SJSA1 (cell line): ENCODE measurements around the gene HNRNPAB. TPM values are rescaled to one million over a fixed set of nuclear protein-coding genes. Genes with fewer than 3 reads are reported as not detected.
A peak's percentile ranks its signal among the peaks of the same experiment; 100 is the strongest.
"Not testable (repeated sequence)": the region's sequence is repeated elsewhere in the genome, so short reads cannot be mapped to it uniquely, and the experiment has no call there.

Experiments
- DNase-seq, 2 experiments: peaks; one replicate each; pipeline ENCODE4 v3.0.0-alpha.2; 2015 to 2020; ENCODE audit warnings: low spot score in 2 of 2, low read depth in 1 of 2
- H3K27ac ChIP-seq: fragments of 250-450 bp; sonication (Bioruptor Pico); 2 replicates; pipeline ENCODE4 v1.5.1; 2020; ENCODE audit warnings: mild to moderate bottlenecking, moderate library complexity
- H3K27me3 ChIP-seq: fragments of 250-450 bp; sonication (Bioruptor Pico); replicated peaks from 2 replicates; pipeline ENCODE4 v1.5.1; 2020; ENCODE audit warnings: mild to moderate bottlenecking, moderate library complexity
- H3K36me3 ChIP-seq: fragments of 250-450 bp; sonication (Bioruptor Pico); 2 replicates; pipeline ENCODE4 v1.5.1; 2020; ENCODE audit warnings: mild to moderate bottlenecking
- H3K4me1 ChIP-seq: fragments of 250-450 bp; sonication (Bioruptor Pico); replicated peaks from 2 replicates; pipeline ENCODE4 v1.6.1; 2021; ENCODE audit warnings: mild to moderate bottlenecking
- H3K4me3 ChIP-seq: fragments of 250-450 bp; sonication (Bioruptor Pico); 2 replicates; pipeline ENCODE4 v1.5.1; 2020; ENCODE audit warnings: mild to moderate bottlenecking
- H3K9me3 ChIP-seq: fragments of 250-450 bp; sonication (Bioruptor Pico); replicated peaks from 2 replicates; pipeline ENCODE4 v1.5.1; 2020; ENCODE audit warnings: mild to moderate bottlenecking
- total RNA-seq: library from RNA; depleted of rRNA; stranded (reverse); fragments of >200 nt; shearing (Covaris generic); gene quantifications from 2 replicates; pipeline ENCODE4 v1.2.3, GENCODE V29; 2014

HNRNPAB gene
- total RNA-seq, 1 experiment from 2014 or later: 181 TPM

DNA sequence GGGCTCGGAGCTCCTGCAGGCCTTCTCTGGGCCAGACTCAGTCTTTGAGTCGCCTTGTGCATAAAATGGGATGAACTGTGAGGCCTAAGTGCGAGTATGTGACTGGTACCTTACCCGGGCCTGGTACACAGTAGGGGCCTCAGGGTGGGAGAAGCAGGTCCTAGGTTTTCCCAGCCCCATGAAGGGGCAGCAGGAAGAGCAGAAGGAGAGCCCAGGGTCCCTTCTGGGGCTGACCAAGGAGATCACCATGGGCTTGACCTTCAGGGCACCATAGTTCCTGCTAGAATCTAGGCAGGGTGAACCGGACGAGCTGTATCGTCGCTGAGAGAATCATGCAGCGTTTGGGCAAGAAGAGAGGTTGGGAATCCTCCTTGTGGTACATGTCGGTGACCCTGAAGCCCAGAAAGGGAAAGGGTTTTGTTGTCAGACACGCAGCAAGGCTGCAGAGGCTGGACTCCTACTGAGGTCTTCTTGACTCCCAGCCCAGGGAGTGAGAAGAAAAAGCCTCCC lies 28.6 kb downstream of the HNRNPAB start:
- peak overlapping the region; percentile 81 for H3K4me3 ChIP-seq
- peak overlapping the region; percentile 90 for H3K27ac ChIP-seq
- DNase-seq: no peak
- peaks cover 20% of the 10 kb centered on the region for H3K4me1 ChIP-seq
- no peaks in the 10 kb centered on the region for H3K9me3 ChIP-seq
- H3K27me3 ChIP-seq: no peaks in the 10 kb centered on the region
- peaks cover 45% of the 10 kb centered on the region for H3K36me3 ChIP-seq

DNA sequence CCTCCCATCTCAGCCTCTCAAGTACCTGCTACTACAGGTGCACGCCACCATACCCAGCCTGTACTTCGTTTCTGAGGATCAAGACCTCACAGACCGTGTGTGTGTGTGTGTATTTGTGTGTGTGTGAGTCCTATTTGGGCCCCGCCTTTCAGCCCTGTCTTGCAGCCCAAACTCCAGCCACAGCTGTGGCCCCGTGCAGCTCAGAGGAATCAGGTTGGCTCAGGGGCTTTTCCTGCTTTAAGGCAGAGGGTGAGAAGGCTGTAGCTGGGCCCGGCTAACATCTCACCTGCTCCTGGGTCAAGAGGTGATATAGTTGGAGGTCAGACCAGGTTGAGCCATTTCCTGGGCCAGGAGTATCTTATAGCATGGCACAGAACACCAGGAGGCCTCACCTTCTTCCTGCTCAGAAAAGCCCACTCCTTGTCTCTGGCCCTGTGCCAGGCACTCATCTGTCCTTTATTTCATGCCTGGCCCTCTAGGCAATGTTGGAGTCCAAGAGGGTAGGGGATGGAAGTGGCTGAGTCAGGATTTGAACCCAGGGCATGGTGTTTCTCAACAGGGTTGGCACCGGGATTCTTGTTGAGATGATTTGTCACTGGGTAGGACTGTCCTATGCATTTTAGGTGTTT lies 29.9 kb downstream of the HNRNPAB start:
- Histone ChIP-seq H3K36me3 (peaks cover 33% of the 10 kb centered on the region), H3K4me1 (peaks cover 20% of the 10 kb centered on the region), H3K27ac (no peak overlapping the region), H3K27me3 (no peaks in the 10 kb centered on the region), H3K4me3 (no peak overlapping the region), H3K9me3 (no peaks in the 10 kb centered on the region)
- no peak for DNase-seq

DNA sequence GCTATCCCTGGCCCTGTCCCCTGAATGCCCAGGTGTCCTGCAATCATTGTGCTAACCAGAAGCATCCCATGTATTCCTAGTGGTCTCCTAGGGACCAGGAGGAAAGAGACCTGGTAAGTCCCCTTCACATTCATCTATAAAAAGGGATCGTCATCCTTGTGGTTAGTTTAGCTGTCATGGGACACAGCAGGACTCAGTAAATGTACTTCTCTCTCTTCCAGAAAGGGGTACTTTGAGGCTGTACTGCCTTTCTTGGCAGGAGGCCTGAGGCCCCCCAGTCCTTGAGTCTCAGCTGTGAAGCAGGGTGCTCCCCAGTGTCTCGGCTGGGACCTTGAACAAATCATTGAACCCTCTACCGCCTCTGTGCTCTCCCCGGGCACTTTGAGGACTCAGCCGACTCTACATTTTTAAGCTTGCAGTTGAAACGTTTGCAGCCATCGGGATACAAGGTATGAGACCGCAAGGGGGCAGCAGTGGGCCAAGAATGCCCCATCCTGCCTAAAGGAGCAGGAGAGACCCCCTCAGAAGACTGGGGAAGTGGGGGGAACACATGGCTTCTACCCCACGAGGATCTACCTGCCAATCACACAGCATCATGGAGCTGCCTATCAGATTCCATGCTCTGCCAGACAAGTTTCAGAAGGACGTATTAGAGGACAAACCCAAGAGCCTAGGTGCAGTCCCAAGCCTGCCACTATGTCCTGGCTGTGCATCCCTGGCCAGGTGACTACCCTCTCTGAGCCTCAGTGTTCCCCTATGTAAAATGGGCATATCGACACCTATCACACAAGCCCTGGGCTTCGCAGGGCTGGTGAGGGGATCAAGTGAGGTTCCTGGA lies 30.6 kb downstream of the HNRNPAB start:
- no peaks in the 10 kb centered on the region for H3K9me3 ChIP-seq
- H3K27me3 ChIP-seq: no peaks in the 10 kb centered on the region
- H3K4me3 ChIP-seq: no peak overlapping the region
- peaks cover 26% of the 10 kb centered on the region for H3K36me3 ChIP-seq
- no peak overlapping the region for H3K27ac ChIP-seq
- peak; percentile 65 to 75 for DNase-seq
- H3K4me1 ChIP-seq: peaks cover 20% of the 10 kb centered on the region

DNA sequence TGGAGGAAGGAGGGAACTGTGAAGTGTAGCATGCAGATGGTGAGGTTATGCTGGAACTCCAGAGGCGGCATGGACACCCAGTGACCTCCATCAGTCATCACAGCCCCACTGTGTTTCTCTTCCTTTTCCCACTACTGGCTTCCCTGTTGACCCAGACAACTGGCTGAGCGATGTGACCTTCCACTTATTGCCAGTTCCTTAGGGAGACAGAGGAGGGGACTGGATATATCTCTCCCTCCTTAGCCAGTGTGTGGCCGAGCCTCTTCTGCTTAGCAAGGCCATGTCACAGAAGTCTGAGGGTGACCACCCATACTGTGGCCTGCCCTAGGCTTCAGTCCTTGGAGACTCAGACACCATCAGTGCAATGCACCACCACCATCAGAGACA lies 31.2 kb downstream of the HNRNPAB start:
- no peaks in the 10 kb centered on the region for H3K9me3 ChIP-seq
- H3K27ac ChIP-seq: no peak overlapping the region
- H3K27me3 ChIP-seq: no peaks in the 10 kb centered on the region
- DNase-seq: no peak
- peaks cover 20% of the 10 kb centered on the region for H3K4me1 ChIP-seq
- no peak overlapping the region for H3K4me3 ChIP-seq
- H3K36me3 ChIP-seq: peaks cover 20% of the 10 kb centered on the region

DNA sequence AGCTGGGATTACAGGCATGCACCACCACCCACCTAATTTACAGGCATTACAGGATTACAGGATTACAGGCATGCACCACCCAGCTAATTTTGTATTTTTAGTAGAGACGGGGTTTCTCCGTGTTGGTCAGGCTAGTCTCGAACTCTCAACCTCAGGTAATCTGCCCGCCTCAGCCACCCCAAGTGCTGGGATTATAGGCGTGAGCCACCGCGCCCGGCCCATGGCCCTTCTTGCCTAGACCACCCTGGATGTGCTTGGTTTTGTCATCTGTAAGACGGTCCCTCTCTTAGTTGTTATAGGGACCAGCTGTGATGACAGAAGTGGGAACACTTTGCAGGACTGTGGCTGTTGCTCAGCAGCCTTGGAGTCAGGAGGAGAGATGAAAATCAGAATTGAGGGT lies 31.8 kb downstream of the HNRNPAB start:
- DNase-seq: no peak
- Histone ChIP-seq H3K4me1 (peaks cover 17% of the 10 kb centered on the region), H3K4me3 (no peak overlapping the region), H3K36me3 (peaks cover 14% of the 10 kb centered on the region), H3K27me3 (no peaks in the 10 kb centered on the region), H3K9me3 (no peaks in the 10 kb centered on the region), H3K27ac (no peak overlapping the region)

DNA sequence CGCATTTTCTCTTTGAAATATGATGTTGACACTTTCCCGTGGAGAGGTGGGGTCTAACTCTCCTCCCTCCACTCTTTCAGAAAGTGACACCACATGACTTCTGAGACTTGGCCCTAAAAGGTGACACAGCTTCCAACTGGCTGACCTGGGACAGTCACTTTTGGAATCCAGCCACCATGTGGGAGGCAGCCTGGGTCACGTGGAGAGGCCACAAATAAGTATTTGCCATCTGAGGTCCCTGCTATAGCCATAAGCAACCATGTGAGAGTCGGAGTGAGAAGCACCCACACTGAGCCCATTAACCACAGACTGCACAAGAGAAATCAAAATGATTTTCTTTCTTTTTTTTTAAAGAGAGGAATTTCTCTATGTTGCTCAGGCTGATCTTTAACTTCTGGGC lies 32.3 kb downstream of the HNRNPAB start:
- DNase-seq: no peak
- no peak overlapping the region for H3K27ac ChIP-seq
- no peaks in the 10 kb centered on the region for H3K27me3 ChIP-seq
- H3K4me1 ChIP-seq: peaks cover 12% of the 10 kb centered on the region
- H3K9me3 ChIP-seq: peaks cover 3% of the 10 kb centered on the region; the same call in 1 of the 2 replicates
- no peak overlapping the region for H3K4me3 ChIP-seq
- H3K36me3 ChIP-seq: peaks cover 9% of the 10 kb centered on the region

DNA sequence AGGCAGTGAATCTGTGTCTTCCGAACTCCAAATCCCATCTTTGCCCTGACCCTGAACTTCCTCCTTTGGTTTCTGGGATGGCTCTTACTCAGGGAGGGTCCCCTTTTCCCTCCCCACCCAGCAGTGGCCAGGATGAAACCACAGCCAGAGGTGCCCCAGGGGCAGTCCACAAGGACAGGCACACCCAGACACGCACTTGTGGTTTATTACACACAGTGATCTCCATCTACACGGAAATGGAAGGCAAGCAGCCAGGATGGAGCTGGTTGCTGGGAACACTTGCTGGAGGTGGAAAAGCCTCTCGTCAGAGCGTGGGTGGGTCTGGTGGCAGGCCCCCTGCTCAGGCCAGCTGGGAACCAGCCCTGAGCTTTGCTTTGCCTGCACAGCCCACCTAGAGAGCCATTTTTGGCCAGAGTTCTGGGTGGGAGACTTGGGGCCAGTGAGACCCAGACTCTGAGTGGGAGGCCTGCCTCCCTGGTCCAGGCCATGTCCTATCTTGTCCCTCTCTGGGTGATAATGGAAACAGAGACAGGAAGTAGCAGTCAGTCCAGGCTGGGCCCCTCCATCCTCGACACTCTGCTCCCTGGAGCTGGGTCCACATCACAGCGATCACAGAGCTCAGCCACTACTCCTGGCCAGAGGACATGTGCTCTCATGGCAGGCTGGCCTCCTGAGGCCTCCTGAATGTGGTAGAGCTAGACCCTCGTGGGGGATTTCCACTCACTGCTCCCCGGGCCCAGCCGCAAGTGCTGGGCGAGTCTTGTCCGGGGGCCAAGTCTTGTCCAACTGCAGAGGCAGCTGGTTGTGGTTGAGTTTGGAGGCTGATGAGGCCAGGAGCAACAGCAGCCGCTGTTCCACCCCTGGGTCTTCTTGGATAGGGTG lies 33.3 kb downstream of the HNRNPAB start:
- Histone ChIP-seq H3K4me3 (no peak overlapping the region), H3K36me3 (no peaks in the 10 kb centered on the region), H3K4me1 (peaks cover 4% of the 10 kb centered on the region), H3K9me3 (peaks cover 4% of the 10 kb centered on the region), H3K27me3 (no peaks in the 10 kb centered on the region), H3K27ac (no peak overlapping the region)
- no peak for DNase-seq

DNA sequence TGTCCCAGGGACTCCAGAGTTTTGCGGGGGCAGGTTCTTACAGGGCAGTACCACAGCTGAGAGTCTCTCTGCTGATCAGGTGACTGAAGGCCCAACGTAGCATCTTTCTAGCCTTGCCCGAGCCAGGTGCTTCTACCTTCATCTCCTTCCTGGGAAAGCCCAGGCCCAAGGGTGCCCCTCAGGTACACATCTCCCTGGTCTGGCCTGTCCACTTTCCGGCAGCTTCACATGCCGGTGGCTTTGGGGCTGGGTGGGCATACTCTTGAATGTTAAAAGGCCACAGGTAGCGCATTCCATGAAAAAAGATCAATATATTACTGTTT lies 33.9 kb downstream of the HNRNPAB start:
- Histone ChIP-seq H3K4me1 (no peaks in the 10 kb centered on the region), H3K9me3 (peaks cover 9% of the 10 kb centered on the region), H3K4me3 (no peak overlapping the region), H3K36me3 (no peaks in the 10 kb centered on the region), H3K27me3 (no peaks in the 10 kb centered on the region), H3K27ac (no peak overlapping the region)
- DNase-seq: no peak

DNA sequence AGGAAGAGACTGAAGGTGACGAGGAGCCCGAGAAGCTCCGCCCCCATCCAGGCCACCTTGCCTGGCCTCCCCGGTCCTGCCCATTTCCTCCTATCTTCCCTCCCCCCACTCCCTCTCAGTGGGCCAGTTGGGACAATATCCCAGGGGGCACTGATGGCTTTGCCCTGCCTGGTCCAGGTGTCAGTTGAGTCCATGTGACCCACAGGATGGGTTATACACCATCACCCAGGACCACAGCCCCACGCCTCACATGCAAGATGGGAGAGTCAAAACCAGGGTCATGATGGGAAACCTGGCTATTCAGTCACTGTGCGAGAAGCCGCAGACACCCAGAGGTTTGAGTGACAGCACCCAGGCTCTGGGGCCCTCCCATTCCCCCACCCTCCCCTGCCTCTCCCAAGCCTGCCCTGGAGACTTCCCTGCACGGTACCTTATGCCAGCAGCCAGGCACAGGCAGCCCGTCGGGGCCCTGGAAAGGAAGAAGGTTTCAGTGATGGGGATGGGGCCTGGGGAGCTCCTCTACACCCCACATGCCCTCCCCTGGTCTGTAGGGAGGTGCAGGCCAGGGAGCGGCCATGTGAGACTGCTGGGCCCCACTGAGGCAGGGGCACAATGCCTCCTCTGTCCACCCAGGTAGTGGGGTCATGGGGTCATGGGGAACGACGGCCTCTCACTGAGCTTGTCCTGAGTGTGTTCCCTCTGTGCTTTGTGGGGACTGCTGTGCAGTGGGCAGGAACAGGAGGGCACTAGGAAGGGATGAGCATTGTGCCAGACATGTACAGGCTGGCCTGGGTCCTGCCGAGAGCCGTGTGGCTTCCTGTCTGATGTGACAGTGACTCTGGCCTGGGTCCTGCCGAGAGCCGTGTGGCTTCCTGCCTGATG lies 34.6 kb downstream of the HNRNPAB start:
- Histone ChIP-seq H3K36me3 (no peaks in the 10 kb centered on the region), H3K4me1 (no peaks in the 10 kb centered on the region), H3K9me3 (peaks cover 9% of the 10 kb centered on the region), H3K27ac (no peak overlapping the region), H3K27me3 (no peaks in the 10 kb centered on the region), H3K4me3 (no peak overlapping the region)
- no peak for DNase-seq

DNA sequence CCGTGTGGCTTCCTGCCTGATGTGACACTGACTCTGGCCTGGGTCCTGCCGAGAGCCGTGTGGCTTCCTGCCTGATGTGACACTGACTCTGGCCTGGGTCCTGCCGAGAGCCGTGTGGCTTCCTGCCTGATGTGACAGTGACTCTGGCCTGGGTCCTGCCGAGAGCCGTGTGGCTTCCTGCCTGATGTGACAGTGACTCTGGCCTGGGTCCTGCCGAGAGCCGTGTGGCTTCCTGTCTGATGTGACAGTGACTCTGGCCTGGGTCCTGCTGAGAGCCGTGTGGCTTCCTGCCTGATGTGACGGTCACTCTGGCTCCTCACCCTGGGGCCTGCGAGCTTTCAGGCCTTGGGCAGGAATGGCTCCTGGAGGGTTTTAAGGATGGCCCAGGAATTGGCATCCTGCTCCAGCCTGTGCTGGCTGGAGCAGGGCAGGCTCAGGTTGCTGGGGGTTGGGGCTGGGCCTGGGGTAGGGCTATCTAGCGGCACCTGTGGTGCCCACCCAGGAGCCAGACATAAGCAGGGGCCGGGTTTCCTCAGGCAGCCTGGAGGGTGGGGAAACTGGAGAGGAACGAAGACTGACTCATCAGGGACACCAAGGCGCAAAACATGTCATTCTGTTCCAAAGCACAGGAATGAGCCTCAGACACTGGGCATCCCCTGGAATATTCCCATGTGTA lies 35.4 kb downstream of the HNRNPAB start:
- not testable (repeated sequence) for DNase-seq, H3K27ac ChIP-seq, H3K4me3 ChIP-seq, H3K27me3 ChIP-seq, H3K9me3 ChIP-seq, H3K36me3 ChIP-seq, H3K4me1 ChIP-seq

DNA sequence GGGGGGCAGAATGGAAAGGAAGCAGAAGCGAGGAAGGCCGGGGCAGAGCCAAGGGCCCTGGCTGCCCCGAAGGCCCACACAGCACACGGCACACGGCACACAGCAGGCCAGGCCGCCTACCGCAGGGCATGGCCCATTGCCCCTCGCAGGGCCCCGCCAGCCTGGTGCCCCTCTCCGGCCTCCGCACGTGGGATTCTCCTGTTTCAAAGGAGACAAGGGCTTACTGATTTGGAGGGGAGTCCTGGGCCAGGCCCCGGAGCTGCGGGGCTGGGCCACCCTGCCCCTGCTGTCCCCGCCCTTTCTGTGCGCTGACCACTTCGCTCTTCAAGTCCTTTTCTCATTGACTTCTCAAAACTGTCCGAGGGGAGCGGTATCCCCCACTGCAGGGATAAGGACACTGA lies 36.0 kb downstream of the HNRNPAB start:
- Histone ChIP-seq H3K36me3 (no peaks in the 10 kb centered on the region), H3K27me3 (no peaks in the 10 kb centered on the region), H3K4me1 (no peaks in the 10 kb centered on the region), H3K4me3 (no peak overlapping the region), H3K9me3 (peaks cover 9% of the 10 kb centered on the region), H3K27ac (no peak overlapping the region)
- DNase-seq: no peak

DNA sequence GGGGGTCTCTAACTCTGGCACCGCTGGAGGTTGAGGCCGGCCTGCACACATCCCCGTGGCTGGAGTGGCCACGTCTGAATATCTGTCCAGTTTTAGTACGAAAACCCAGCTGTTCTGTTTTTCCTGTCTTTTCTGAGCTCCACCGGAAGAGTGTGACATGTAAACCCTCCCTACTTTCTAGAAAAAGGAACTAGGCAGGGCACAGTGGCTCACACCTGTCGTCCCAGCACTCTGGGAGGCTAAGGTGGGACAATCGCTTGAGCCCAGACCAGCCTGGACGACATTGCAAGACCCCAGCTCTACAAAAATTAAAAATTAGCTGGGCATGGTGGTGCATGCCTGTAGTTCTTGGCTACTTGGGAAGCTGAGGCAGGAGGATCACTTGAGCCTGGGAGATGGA lies 36.4 kb downstream of the HNRNPAB start:
- H3K4me3 ChIP-seq: no peak overlapping the region
- no peaks in the 10 kb centered on the region for H3K36me3 ChIP-seq
- no peaks in the 10 kb centered on the region for H3K27me3 ChIP-seq
- peaks cover 9% of the 10 kb centered on the region for H3K9me3 ChIP-seq
- H3K27ac ChIP-seq: no peak overlapping the region
- H3K4me1 ChIP-seq: no peaks in the 10 kb centered on the region
- DNase-seq: no peak

DNA sequence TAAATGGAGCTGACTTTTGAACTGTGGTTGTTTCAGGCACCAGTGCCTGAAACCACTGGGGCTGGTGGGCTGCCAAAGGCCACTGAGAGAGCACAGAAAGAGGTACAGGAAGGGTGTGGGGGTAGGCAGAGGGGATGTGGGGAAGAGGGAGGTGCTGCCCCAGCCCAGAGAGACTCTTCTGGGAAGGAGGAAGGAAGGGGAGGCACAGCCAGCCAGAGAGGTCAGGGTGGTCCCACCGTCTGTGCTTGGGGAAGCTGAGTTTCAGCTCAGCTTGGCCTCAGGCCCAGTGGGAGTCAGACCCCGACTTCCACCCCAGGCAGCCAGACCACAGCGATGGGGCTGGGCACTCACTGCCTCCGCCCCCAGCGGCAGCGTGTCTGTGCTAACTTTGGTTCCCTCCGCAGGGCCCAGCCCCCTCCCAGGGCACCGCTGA lies 36.9 kb downstream of the HNRNPAB start:
- H3K4me3 ChIP-seq: no peak overlapping the region
- no peaks in the 10 kb centered on the region for H3K4me1 ChIP-seq
- H3K27me3 ChIP-seq: no peaks in the 10 kb centered on the region
- no peaks in the 10 kb centered on the region for H3K36me3 ChIP-seq
- H3K9me3 ChIP-seq: peaks cover 9% of the 10 kb centered on the region
- no peak overlapping the region for H3K27ac ChIP-seq
- no peak for DNase-seq
